Keratinocyte (primary cell): ENCODE measurements around the gene PELI1. TPM values are rescaled to one million over a fixed set of nuclear protein-coding genes. Genes with fewer than 3 reads are reported as not detected.
A peak's percentile ranks its signal among the peaks of the same experiment; 100 is the strongest.

Experiments
- DNase-seq: peaks from one replicate; pipeline ENCODE4 v3.0.0-alpha.2; 2011; ENCODE audit warnings: low read depth, missing footprints, low spot score
- FAIRE-seq: peaks from 2 replicates; lab custom pipeline; 2011; peaks lifted over from hg19 to GRCh38; lab: Jason Lieb, UNC
- H2AFZ ChIP-seq: 2 replicates; pipeline ENCODE4 v1.6.0; 2012; ENCODE audit warnings: low read length, control low read depth, inconsistent platforms; ENCODE audit not compliant: control insufficient read depth
- H3K27ac ChIP-seq: 2 replicates; pipeline ENCODE4 v1.5.1; 2011; ENCODE audit warnings: low read length; ENCODE audit not compliant: control insufficient read depth, insufficient read depth
- H3K27me3 ChIP-seq: 3 replicates; pipeline ENCODE4 v1.6.0; 2011; ENCODE audit warnings: low read length; ENCODE audit not compliant: control insufficient read depth, insufficient read depth; ENCODE audit errors: extremely low read depth
- H3K36me3 ChIP-seq, 2 experiments: 2 replicates in 1 of 2; 3 replicates in 1 of 2; pipeline ENCODE4 v1.5.1; 2011; ENCODE audit warnings: low read length in 2 of 2, mild to moderate bottlenecking in 1 of 2; ENCODE audit not compliant: control insufficient read depth in 2 of 2, insufficient read depth in 2 of 2; ENCODE audit errors: extremely low read depth in 1 of 2
- H3K4me1 ChIP-seq: 3 replicates; pipeline ENCODE4 v1.5.1; 2011; ENCODE audit warnings: low read length; ENCODE audit not compliant: control insufficient read depth, insufficient read depth; ENCODE audit errors: extremely low read depth
- H3K4me2 ChIP-seq: 3 replicates; pipeline ENCODE4 v1.6.0; 2011; ENCODE audit warnings: low read depth, low read length; ENCODE audit not compliant: control insufficient read depth, insufficient read depth; ENCODE audit errors: extremely low read depth
- H3K4me3 ChIP-seq, 3 experiments: fragments of 200-600 bp in 1 of 3; sonication (generic) in 1 of 3; 2 replicates in 2 of 3; 3 replicates in 1 of 3; pipeline ENCODE4 v1.5.1; 2011 to 2016; ENCODE audit warnings: low read length in 3 of 3, mild to moderate bottlenecking in 3 of 3, control low read depth in 2 of 3, inconsistent platforms in 1 of 3, low read depth in 1 of 3, mixed read lengths in 1 of 3, mixed run types in 1 of 3, moderate library complexity in 1 of 3; ENCODE audit not compliant: control insufficient read depth in 2 of 3, insufficient read depth in 2 of 3; ENCODE audit errors: extremely low read depth in 1 of 3
- H3K79me2 ChIP-seq: 2 replicates; pipeline ENCODE4 v1.6.0; 2012; ENCODE audit warnings: low read length; ENCODE audit not compliant: control insufficient read depth, insufficient read depth
- H3K9ac ChIP-seq: 3 replicates; pipeline ENCODE4 v1.6.0; 2011; ENCODE audit warnings: low read length; ENCODE audit not compliant: control insufficient read depth, insufficient read depth; ENCODE audit errors: extremely low read depth
- H3K9me1 ChIP-seq: 3 replicates; pipeline ENCODE4 v1.6.0; 2011; ENCODE audit warnings: low read length; ENCODE audit not compliant: control insufficient read depth, insufficient read depth; ENCODE audit errors: extremely low read depth
- H3K9me3 ChIP-seq: 2 replicates; pipeline ENCODE4 v1.5.1; 2012; ENCODE audit warnings: low read depth, low read length; ENCODE audit not compliant: control insufficient read depth
- H4K20me1 ChIP-seq: 3 replicates; pipeline ENCODE4 v1.6.0; 2011; ENCODE audit warnings: low read length; ENCODE audit not compliant: control insufficient read depth, insufficient read depth; ENCODE audit errors: extremely low read depth
- EZH2 ChIP-seq: IDR thresholded peaks from one replicate; pipeline ENCODE4 v1.6.1; 2012; ENCODE audit warnings: inconsistent platforms, mild to moderate bottlenecking, low read length, moderate library complexity
- dilution Hi-C: fragments of 300-500 bp; cut with MboI; formaldehyde crosslinking; loops from one replicate; pipeline ENCODE4 v1.7.0; 2020; ENCODE audit warnings: low sequenced_read_pairs; ENCODE audit not compliant: extremely low pct_ligation_motif_present
- polyA plus RNA-seq, 5 experiments: library from polyadenylated mRNA; depleted of rRNA in 3 of 5; stranded (reverse) in 3 of 5; stranded (forward) in 1 of 5; unstranded in 1 of 5; fragments of >200 nt; gene quantifications; 1 replicate in 1 of 5; 2 replicates in 3 of 5; 3 replicates in 1 of 5; pipeline versions ENCODE4 v1.2.1 to v1.2.3, GENCODE V29; 2011 to 2012; ENCODE audit warnings: missing spikeins in 2 of 5, low read depth in 1 of 5, low replicate concordance in 1 of 5
- TF ChIP-seq, protein P1 (sequence below), 3 experiments: IDR thresholded peaks in 1 of 3; conservative IDR thresholded peaks in 1 of 3; optimal IDR thresholded peaks in 1 of 3; 2 replicates in 2 of 3; 3 replicates in 1 of 3; pipeline versions ENCODE3 to v1.5.1; 2011; ENCODE audit warnings: low read length in 3 of 3, mild to moderate bottlenecking in 3 of 3, moderate library complexity in 2 of 3, control low read depth in 1 of 3, inconsistent platforms in 1 of 3; ENCODE audit not compliant: insufficient read depth in 2 of 3; ENCODE audit errors: extremely low read depth in 1 of 3

PELI1 gene
- polyA plus RNA-seq, 1 donor (not counting 4 experiments of a cell fraction or from before 2014, with no cell fraction given): 21.2 TPM

DNA sequence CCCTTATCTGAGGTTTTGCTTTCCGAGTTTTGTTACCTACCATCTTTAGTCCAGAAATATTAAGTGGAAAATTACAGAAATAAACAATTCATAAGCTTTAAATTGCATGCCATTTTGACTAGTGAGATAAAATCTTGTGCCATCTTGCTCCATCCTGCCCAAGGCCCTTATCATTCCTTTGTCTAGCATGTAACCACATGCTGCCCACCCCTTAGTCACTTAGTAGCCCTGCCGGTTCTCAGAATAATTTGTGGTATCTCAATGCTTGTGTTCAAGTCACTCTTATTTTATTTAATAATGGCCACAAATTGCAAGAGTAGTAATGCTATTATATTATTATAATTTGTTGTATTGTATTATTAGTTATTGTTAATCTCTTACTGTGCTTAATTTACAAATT lies 88.2 kb downstream of the PELI1 start:
- no peaks in the 10 kb centered on the region for H3K79me2 ChIP-seq
- H2AFZ ChIP-seq: peak overlapping the region; percentile 30
- TF ChIP-seq, protein P1, sequence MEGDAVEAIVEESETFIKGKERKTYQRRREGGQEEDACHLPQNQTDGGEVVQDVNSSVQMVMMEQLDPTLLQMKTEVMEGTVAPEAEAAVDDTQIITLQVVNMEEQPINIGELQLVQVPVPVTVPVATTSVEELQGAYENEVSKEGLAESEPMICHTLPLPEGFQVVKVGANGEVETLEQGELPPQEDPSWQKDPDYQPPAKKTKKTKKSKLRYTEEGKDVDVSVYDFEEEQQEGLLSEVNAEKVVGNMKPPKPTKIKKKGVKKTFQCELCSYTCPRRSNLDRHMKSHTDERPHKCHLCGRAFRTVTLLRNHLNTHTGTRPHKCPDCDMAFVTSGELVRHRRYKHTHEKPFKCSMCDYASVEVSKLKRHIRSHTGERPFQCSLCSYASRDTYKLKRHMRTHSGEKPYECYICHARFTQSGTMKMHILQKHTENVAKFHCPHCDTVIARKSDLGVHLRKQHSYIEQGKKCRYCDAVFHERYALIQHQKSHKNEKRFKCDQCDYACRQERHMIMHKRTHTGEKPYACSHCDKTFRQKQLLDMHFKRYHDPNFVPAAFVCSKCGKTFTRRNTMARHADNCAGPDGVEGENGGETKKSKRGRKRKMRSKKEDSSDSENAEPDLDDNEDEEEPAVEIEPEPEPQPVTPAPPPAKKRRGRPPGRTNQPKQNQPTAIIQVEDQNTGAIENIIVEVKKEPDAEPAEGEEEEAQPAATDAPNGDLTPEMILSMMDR (optimal IDR thresholded peaks at IDR 0.05 in 1 of 3, IDR thresholded peaks at IDR 0.05 in 1 of 3, conservative IDR thresholded peaks at IDR 0.05 in 1 of 3; ENCODE audit: extremely low read depth in 1 of 3, insufficient read depth in 2 of 3, low read length in 3 of 3): no peak
- TF ChIP-seq EZH2: no peak
- no peaks in the 10 kb centered on the region for H3K27me3 ChIP-seq
- no peak overlapping the region for H3K9ac ChIP-seq
- H3K4me1 ChIP-seq: peaks cover 23% of the 10 kb centered on the region
- no peaks in the 10 kb centered on the region for H3K9me1 ChIP-seq
- no peaks in the 10 kb centered on the region for H3K36me3 ChIP-seq
- H4K20me1 ChIP-seq: no peaks in the 10 kb centered on the region
- dilution Hi-C loops: no loop called here
- H3K9me3 ChIP-seq: no peaks in the 10 kb centered on the region
- peak overlapping the region in 1 of 3 experiments; percentile 30 for H3K4me3 ChIP-seq
- peak overlapping the region; percentile 61 for H3K4me2 ChIP-seq
- DNase-seq (peak; percentile 72), FAIRE-seq (peak; percentile 87)
- H3K27ac ChIP-seq: peak overlapping the region; percentile 64

DNA sequence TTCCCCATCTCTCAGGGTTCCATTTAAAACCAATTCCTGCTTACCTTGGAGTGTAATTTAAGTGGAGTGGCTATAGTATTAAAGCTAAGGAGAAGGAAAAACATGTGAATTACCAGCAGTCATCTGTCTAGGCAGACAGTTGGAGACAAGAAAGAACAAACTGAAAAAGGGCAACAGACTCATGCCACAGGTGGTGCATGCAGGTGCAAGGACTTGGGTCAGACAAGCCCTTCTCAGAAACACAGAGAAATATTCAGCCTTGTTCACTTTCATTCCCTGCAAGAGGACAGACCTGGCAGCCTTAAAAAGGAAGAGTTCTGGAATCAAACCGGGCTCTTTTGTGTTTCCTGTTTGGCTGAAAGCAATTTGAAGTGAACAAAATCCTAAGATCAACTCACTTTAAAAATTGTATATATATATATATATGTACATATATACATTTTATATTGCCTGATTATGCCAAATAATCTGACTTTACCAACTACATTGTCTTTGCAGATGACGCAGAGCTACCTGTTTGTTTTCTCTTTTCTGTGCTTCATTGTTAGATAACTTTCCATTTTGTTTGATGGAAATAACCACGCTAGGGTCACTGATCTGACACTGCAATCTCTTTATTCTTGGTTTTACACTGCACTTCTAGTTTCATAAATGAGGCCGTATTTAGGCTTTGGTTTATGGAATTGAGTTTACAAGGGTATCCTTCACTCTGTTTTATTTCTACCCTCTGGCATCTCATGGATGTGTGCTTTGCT lies 89.9 kb downstream of the PELI1 start:
- Histone ChIP-seq H3K9ac (no peak overlapping the region), H3K4me2 (no peak overlapping the region), H3K27me3 (no peaks in the 10 kb centered on the region), H3K4me1 (peaks cover 31% of the 10 kb centered on the region), H2AFZ (no peak overlapping the region), H3K9me1 (no peaks in the 10 kb centered on the region), H3K36me3 (no peaks in the 10 kb centered on the region), H3K79me2 (no peaks in the 10 kb centered on the region), H3K27ac (no peak overlapping the region), H3K4me3 (no peak overlapping the region), H3K9me3 (no peaks in the 10 kb centered on the region), H4K20me1 (no peaks in the 10 kb centered on the region)
- FAIRE-seq (no peak), DNase-seq (no peak)
- dilution Hi-C loops: no loop called here
- TF ChIP-seq EZH2: no peak
- TF ChIP-seq, protein P1 (optimal IDR thresholded peaks at IDR 0.05 in 1 of 3, IDR thresholded peaks at IDR 0.05 in 1 of 3, conservative IDR thresholded peaks at IDR 0.05 in 1 of 3; ENCODE audit: extremely low read depth in 1 of 3, insufficient read depth in 2 of 3, low read length in 3 of 3): no peak
